GM19397 (cell line): ENCODE data around the gene CFAP58.
"Not testable (repeated sequence)": the region's sequence is repeated elsewhere in the genome, so short reads cannot be mapped to it uniquely, and the experiment has no call there.

Experiments
- ATAC-seq: cut with Tn5 transposase; IDR thresholded peaks from one replicate; pipeline ENCODE4 v1.9.1; 2021; ENCODE audit warnings: mild to moderate bottlenecking, moderate library complexity; ENCODE audit not compliant: unreplicated experiment

The CFAP58 gene

GRCh38 chr10:104433669-104434068 lies 80.0 kb downstream of the CFAP58 start:
- ATAC-seq = no peak

DNA sequence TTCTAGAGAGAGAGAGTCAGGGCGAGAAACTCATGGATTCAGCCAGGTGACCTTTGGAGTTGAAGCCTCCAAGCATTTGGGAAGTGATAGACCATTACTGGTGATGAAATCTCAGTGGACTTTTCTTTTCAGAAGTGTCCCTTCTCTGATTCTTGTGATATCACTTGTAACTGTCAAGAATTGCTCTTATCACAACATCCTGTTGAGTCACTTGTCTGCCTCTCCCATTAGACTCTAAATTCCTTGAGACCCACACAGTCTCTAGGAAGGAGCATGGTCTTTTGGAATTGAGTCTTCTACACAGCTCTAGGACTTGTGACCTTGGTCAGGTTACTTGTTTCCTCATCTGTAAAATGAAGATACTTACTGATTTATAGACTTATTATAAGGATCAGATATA lies 81.0 kb downstream of the CFAP58 start:
- ATAC-seq = no peak

DNA sequence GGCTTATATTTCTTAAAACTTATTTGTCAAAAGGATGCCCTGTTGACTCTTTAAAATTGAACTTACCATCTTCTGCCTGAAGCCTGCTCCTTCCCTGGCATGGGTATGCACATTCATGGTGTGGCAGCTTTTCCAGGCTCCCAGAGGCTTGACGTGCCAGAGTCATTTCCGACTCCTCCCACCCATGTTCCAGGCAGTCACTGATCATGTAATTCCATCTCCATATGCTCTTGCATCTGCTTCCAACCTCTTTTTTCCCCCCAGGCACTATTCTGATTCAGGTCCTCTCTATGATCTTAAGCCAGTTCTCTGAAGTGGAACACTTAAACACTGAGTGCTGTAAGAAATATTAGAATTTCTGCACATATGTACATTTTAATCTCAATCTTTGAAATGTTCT lies 82.2 kb downstream of the CFAP58 start:
- no peak for ATAC-seq

GRCh38 chr10:104437226-104437625 lies 83.6 kb downstream of the CFAP58 start:
- ATAC-seq = no peak

DNA sequence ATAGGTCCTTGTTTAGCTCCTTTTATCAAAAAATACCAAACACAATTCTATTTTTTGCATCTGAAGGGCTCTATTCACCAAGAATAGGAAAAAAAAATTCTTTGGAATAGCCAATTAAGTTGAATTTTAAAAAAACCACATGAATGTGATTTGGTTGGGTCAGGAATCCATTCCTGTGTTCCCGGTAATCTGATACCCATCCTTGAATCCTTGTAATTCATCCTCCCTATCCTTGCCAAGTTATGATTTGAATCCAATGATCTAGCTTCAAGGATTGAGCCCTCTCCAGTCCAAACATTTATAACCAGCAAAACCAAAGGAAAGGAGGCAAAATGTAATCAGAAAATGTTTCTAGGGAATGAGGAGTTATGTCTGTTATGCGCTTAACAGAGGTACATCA lies 86.6 kb downstream of the CFAP58 start:
- no peak for ATAC-seq

GRCh38 chr10:104441329-104442000 lies 87.8 kb downstream of the CFAP58 start:
- ATAC-seq = no peak

GRCh38 chr10:104445359-104445758 lies 91.7 kb downstream of the CFAP58 start:
- no peak for ATAC-seq

DNA sequence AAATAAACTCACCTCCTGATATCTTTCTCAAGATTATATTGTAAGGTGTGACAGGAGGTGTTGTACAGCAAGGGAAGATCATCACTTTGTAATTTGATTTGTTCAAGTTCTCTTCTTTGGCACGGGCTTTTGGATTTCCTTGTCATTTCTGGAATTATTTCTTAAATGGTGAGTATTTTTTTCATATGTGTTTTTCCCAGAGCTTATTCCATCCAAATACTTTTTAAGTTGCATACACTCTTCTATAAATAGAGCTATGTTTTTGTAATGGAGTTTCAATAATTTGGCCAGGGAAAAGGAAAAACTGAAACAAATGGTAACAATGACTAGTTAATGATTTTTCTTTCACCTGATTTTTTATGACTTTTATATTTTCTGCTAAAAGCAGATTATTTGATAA lies 92.5 kb downstream of the CFAP58 start:
- no peak for ATAC-seq

GRCh38 chr10:104447331-104447730 lies 93.7 kb downstream of the CFAP58 start:
- ATAC-seq = no peak

- no peak for ATAC-seq
Observed at GRCh38 chr10:104447906-104448305, 94.3 kb downstream of the CFAP58 start.

- no peak for ATAC-seq
Observed at GRCh38 chr10:104449391-104449790, 95.8 kb downstream of the CFAP58 start.

GRCh38 chr10:104450490-104450889 lies 96.9 kb downstream of the CFAP58 start:
- ATAC-seq = no peak

- no peak for ATAC-seq
Observed at GRCh38 chr10:104450954-104451353, 97.3 kb downstream of the CFAP58 start.

- ATAC-seq = no peak
Observed at GRCh38 chr10:104452977-104453376, 99.3 kb downstream of the CFAP58 start.

- no peak for ATAC-seq
Observed at GRCh38 chr10:104456802-104457542, 103.3 kb downstream of the CFAP58 start.

GRCh38 chr10:104457543-104457828 lies 103.9 kb downstream of the CFAP58 start:
- ATAC-seq = no peak

DNA sequence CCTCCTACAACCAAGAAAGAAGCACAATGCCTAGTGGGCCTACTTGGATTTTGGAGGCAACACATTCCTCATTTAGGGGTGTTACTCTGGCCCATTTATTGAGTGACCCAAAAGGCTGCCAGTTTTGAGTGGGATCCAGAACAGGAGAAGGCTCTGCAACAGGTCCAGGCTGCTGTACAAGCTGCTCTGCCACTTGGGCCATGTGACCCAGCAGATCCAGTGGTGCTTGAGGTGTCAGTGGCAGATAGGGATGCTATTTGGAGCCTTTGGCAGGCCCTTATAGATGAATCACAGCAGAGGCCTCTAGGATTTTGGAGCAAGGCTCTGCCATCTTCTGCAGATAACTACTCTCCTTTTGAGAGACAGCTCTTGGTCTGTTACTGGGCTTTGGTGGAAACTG lies 111.9 kb downstream of the CFAP58 start:
- not testable (repeated sequence) for ATAC-seq

DNA sequence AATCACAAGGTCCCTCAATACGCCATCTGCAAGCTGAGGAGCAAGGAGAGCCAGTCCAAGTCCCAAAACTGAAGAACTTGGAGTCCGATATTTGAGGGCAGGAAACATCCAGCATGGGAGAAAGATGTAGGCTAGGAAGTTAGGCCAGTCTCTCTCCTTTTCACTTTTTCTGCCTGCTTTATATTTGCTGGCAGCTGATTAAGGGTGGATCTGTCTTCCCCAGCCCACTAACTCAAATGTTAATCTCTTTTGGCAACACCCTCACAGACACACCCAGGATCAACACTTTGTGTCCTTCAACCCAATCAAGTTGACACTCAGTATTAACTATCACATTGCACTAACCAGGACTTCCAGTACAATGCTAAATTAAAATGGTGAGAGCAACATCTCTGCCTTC lies 115.2 kb downstream of the CFAP58 start:
- ATAC-seq = not testable (repeated sequence)

DNA sequence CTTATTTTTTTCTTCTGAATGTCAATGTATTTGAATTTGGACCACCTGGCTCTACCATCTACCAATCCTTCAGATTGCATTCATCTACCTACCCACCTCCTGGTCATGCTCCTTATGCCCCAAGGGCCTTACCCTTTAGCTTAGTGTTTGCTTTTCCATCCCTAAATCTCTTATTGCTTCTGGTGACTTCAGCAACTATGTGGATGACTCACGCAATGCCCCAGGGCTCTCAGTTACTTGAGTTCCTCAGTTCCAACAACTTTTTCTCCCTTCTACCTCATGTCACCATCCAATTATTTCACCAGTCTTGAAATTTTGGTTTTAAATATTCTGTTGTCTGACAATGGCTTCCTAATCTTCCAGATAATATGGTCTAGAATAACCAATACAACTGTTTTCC lies 118.9 kb downstream of the CFAP58 start:
- no peak for ATAC-seq

GRCh38 chr10:104472957-104473745 lies 119.5 kb downstream of the CFAP58 start:
- no peak for ATAC-seq

DNA sequence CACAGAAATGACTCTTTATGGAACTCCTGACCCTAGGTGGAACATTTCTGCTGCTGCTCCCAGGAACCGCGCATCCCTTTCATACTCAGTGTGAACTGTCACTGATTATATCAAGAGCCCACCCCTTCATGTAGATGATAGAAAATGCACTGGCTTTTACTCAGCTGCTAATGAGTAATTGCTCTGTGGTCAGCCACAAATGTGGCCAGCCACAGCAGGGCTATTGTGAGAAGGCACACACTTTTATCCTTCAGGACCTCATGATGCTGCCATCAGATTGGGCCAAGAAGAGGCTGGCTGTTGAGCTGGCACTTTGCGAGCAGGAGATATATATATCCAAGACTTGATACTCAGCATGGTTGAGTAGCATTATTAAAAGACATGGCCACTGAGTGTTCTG lies 124.7 kb downstream of the CFAP58 start:
- ATAC-seq = no peak
